Loucy (cell line): Measurements from ENCODE around the gene PDZRN3.

ENCODE experiments used
- H2AFZ ChIP-seq: fragments of 200-600 bp; sonication (generic); 2 replicates; pipeline ENCODE4 v1.6.0; 2016; ENCODE audit warnings: antibody characterized with exemption, mild to moderate bottlenecking, low read length, moderate library complexity
- H3F3A ChIP-seq: fragments of 200-600 bp; 2 replicates; pipeline ENCODE4 v1.6.0; 2016; ENCODE audit warnings: antibody characterized with exemption, low read depth, mild to moderate bottlenecking
- H3K27me3 ChIP-seq: fragments of 200-600 bp; sonication (generic); 2 replicates; pipeline ENCODE4 v1.6.1; 2014; ENCODE audit warnings: low read length, mild to moderate bottlenecking; ENCODE audit not compliant: insufficient read depth, poor library complexity, severe bottlenecking
- H3K36me3 ChIP-seq: fragments of 200-600 bp; sonication (generic); 2 replicates; pipeline ENCODE4 v1.6.1; 2016; ENCODE audit warnings: low read length; ENCODE audit not compliant: insufficient read depth
- H3K4me1 ChIP-seq: fragments of 200-600 bp; sonication (generic); 2 replicates; pipeline ENCODE4 v1.5.1; 2014; ENCODE audit warnings: low read length, mild to moderate bottlenecking; ENCODE audit not compliant: insufficient read depth, poor library complexity, severe bottlenecking
- H3K4me2 ChIP-seq: fragments of 200-600 bp; sonication (generic); 2 replicates; pipeline ENCODE4 v1.6.0; 2014; ENCODE audit warnings: antibody characterized with exemption, low read length, low read depth, mild to moderate bottlenecking; ENCODE audit not compliant: poor library complexity, severe bottlenecking
- H3K4me3 ChIP-seq: fragments of 200-600 bp; sonication (generic); 2 replicates; pipeline ENCODE4 v1.5.1; 2014; ENCODE audit warnings: low read length, mild to moderate bottlenecking, mixed read lengths; ENCODE audit not compliant: poor library complexity, severe bottlenecking
- H3K79me2 ChIP-seq: fragments of 200-600 bp; sonication (generic); 2 replicates; pipeline ENCODE4 v1.6.1; 2014; ENCODE audit warnings: low read length; ENCODE audit not compliant: insufficient read depth
- H3K9ac ChIP-seq: fragments of 200-600 bp; sonication (generic); 2 replicates; pipeline ENCODE4 v1.6.0; 2014; ENCODE audit warnings: mild to moderate bottlenecking, low read depth, low read length, moderate library complexity; ENCODE audit not compliant: poor library complexity, severe bottlenecking
- H3K9me2 ChIP-seq: fragments of 200-600 bp; sonication (generic); replicated peaks from 2 replicates; pipeline ENCODE4 v1.6.1; 2016; ENCODE audit warnings: low read depth, low read length, mixed read lengths
- H3K9me3 ChIP-seq: fragments of 200-600 bp; sonication (generic); 2 replicates; pipeline ENCODE4 v1.6.1; 2014; ENCODE audit warnings: mild to moderate bottlenecking, antibody characterized with exemption, low read length, low read depth; ENCODE audit not compliant: insufficient read depth
- H4K20me1 ChIP-seq: fragments of 200-600 bp; sonication (generic); 2 replicates; pipeline ENCODE4 v1.6.0; 2014; ENCODE audit warnings: antibody characterized with exemption, low read length, mild to moderate bottlenecking; ENCODE audit not compliant: insufficient read depth, poor library complexity, severe bottlenecking
- EZH2phosphoT487 ChIP-seq: fragments of 200-600 bp; IDR thresholded peaks from 2 replicates; pipeline ENCODE4 v1.6.1; 2018; ENCODE audit warnings: antibody characterized with exemption, mild to moderate bottlenecking, moderate library complexity, borderline replicate concordance
- TF ChIP-seq, protein P1 (sequence below): fragments of 200-600 bp; sonication (generic); conservative IDR thresholded peaks from 2 replicates; pipeline ENCODE4 v1.5.1; 2014; ENCODE audit warnings: mild to moderate bottlenecking, antibody characterized with exemption, low read length

Gene PDZRN3

GRCh38 chr3:73582535-73582934, 42.2 kb downstream of the PDZRN3 start:
- H3K79me2 ChIP-seq: no peaks in the 10 kb centered on the region
- no peaks in the 10 kb centered on the region for H3F3A ChIP-seq
- H2AFZ ChIP-seq: no peak overlapping the region
- no peaks in the 10 kb centered on the region for H4K20me1 ChIP-seq
- H3K4me3 ChIP-seq: no peak overlapping the region
- H3K9me3 ChIP-seq: no peaks in the 10 kb centered on the region
- H3K4me2 ChIP-seq: no peak overlapping the region
- no peak overlapping the region for H3K9ac ChIP-seq
- TF ChIP-seq, protein P1, sequence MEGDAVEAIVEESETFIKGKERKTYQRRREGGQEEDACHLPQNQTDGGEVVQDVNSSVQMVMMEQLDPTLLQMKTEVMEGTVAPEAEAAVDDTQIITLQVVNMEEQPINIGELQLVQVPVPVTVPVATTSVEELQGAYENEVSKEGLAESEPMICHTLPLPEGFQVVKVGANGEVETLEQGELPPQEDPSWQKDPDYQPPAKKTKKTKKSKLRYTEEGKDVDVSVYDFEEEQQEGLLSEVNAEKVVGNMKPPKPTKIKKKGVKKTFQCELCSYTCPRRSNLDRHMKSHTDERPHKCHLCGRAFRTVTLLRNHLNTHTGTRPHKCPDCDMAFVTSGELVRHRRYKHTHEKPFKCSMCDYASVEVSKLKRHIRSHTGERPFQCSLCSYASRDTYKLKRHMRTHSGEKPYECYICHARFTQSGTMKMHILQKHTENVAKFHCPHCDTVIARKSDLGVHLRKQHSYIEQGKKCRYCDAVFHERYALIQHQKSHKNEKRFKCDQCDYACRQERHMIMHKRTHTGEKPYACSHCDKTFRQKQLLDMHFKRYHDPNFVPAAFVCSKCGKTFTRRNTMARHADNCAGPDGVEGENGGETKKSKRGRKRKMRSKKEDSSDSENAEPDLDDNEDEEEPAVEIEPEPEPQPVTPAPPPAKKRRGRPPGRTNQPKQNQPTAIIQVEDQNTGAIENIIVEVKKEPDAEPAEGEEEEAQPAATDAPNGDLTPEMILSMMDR: no peak
- TF ChIP-seq EZH2phosphoT487: no peak
- no peaks in the 10 kb centered on the region for H3K4me1 ChIP-seq
- H3K27me3 ChIP-seq: no peaks in the 10 kb centered on the region
- H3K36me3 ChIP-seq: no peaks in the 10 kb centered on the region
- no peaks in the 10 kb centered on the region for H3K9me2 ChIP-seq

- Histone ChIP-seq H3K4me1 (no peaks in the 10 kb centered on the region), H3K9me2 (no peaks in the 10 kb centered on the region), H2AFZ (no peak overlapping the region), H3K4me3 (no peak overlapping the region), H3K9ac (no peak overlapping the region), H3K9me3 (no peaks in the 10 kb centered on the region), H3F3A (no peaks in the 10 kb centered on the region), H3K36me3 (no peaks in the 10 kb centered on the region), H3K27me3 (no peaks in the 10 kb centered on the region), H4K20me1 (no peaks in the 10 kb centered on the region), H3K79me2 (no peaks in the 10 kb centered on the region), H3K4me2 (no peak overlapping the region)
- no peak for TF ChIP-seq EZH2phosphoT487
- TF ChIP-seq, protein P1: no peak
Observed at GRCh38 chr3:73581134-73581846, 43.5 kb downstream of the PDZRN3 start.

- H3K9me2 ChIP-seq: no peaks in the 10 kb centered on the region
- no peaks in the 10 kb centered on the region for H3K4me1 ChIP-seq
- H3K27me3 ChIP-seq: no peaks in the 10 kb centered on the region
- H2AFZ ChIP-seq: no peak overlapping the region
- H3K9me3 ChIP-seq: no peaks in the 10 kb centered on the region
- H3K4me2 ChIP-seq: no peak overlapping the region
- H3K36me3 ChIP-seq: no peaks in the 10 kb centered on the region
- H3K79me2 ChIP-seq: no peaks in the 10 kb centered on the region
- H3K4me3 ChIP-seq: no peak overlapping the region
- H3F3A ChIP-seq: no peaks in the 10 kb centered on the region
- no peak overlapping the region for H3K9ac ChIP-seq
- no peaks in the 10 kb centered on the region for H4K20me1 ChIP-seq
- TF ChIP-seq, protein P1: no peak
- TF ChIP-seq EZH2phosphoT487: no peak
Observed at GRCh38 chr3:73580343-73580742, 44.4 kb downstream of the PDZRN3 start.
